Measurements from ENCODE around the gene ST6GALNAC1.
"Not testable (repeated sequence)": the region's sequence is repeated elsewhere in the genome, so short reads cannot be mapped to it uniquely, and the experiment has no call there.

ST6GALNAC1 gene

DNA sequence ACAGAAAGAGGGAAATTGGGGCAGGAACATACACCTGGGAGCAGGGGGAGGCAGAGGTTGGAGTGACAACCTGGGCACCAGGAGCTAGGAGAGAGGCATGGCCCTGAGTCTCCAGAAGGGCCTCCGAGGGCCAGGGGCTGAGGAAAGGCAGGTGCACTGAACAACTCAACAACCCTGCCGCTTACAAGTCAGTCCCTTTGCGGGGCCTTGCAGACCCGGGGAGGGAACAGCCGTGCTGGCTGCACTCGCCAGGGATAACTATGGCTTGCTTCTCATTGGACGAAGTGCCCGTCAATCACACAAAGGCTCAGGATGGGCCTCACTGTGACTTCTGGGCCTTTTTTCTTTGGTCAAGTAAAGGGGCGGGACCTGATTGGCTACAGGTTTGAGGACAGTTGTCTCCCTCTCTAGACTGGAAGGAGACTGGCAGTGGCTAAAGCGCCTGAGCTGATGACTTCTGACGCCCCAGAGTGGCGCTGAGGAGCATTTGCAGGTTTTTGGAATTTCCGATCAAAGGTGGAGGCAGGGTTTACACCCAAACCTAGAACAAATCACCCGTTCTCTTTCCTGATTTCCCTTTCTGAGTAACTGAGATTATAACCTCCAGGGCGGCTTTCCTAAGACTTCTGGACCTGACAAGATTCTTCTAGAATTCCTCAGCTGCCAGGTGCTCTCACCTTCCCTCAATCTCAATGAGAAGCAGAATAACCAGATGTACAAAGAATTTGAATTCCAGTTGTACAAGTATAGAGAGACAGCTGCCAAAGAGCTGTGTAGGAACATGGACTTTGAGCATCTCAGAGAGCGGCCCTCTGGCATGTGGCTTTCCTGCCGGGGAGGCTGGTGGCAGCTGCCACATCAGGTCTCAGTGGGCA, 30.3 kb downstream of the ST6GALNAC1 start:
- DNase-seq (ENCODE audit: low read depth, low spot score): peak; percentile 93

DNA sequence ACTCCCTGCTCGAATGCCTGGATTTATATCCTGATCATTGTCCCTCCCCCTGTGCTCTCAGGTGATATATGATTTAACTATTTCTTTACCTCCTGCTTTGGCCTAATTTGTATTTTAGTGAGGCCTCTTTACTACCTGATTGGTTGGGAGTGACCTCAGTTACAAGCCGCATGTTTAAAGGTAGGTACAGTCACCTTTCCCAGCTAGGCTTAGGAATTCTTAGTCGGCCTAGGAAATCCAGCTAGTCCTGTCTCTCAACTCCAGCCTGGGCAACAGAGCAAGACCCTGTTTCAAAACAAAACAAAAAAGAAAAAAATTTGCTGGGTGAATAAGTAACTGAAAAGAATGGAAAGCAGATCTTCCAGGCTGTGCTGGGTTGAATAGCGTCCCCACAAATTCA, 31.1 kb downstream of the ST6GALNAC1 start:
- DNase-seq (ENCODE audit: low read depth, low spot score): no peak

DNA sequence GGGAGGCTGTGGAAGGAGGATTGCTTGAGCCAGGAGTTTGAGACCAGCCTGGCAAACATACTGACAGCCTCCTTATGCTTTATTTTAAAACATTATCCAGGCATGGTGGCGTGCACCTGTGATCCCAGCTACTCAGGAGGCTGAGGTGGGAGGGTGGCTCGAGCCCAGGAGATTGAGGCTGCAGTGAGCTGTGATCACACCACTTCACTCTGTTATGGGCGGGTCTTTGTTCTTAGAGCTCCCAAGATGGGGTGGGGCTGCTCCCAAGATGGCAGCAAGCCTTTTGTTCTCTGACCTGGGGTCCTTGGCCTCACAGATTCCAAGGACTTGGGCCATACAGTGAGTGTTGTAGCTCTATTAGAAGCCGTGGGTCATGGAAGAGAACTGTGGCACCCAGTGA, 31.8 kb downstream of the ST6GALNAC1 start:
- no peak for DNase-seq (ENCODE audit: low read depth, low spot score)

DNA sequence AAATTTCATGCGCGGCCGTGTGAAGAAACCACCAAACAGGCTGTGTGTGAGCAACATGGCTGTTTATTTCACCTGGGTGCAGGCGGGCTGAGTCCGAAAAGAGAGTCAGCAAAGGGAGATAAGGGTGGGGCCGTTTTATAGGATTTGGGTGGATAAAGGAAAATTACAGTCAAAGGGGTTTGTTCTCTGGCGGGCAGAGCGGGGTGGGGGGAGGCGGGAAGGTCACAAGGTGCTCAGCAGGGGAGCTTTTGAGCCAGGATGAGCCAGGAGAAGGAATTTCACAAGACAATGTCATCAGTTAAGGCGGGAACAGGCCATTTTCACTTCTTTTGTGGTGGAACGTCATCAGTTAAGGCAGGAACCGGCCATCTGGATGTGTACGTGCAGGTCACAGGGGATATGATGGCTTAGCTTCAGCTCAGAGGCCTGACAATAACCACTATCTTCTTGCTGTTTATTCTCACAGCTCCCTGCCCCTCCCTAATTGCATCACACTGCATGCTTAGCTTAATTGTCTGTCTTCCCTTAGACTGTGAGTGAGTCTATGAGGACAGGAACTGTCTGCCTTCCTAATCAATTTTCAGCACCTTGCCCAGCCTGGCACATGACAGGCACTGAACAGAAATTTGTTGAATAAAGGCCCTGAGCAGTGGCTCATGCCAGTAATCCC, 32.3 kb downstream of the ST6GALNAC1 start:
- DNase-seq (ENCODE audit: low read depth, low spot score): not testable (repeated sequence)

DNA sequence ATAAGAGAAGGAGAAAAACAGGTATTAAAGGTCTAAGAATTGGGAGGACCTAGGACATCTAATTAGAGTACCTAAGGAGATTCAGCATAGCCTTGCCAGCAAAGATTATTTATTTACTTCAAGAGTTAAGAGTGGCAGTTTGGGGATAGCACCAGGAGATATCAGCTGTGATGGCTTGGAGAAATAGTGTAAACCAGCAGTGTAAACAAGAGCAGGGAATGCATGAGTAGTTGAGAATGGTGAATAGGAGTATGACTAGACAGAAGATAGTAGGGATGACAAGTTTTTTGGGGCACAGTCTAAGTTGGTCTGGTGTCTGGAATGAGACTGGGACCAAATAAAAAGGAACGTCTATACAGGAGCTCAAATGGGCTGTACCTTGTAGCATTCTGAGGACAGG, 36.9 kb downstream of the ST6GALNAC1 start:
- not testable (repeated sequence) for DNase-seq (ENCODE audit: low read depth, low spot score)

DNA sequence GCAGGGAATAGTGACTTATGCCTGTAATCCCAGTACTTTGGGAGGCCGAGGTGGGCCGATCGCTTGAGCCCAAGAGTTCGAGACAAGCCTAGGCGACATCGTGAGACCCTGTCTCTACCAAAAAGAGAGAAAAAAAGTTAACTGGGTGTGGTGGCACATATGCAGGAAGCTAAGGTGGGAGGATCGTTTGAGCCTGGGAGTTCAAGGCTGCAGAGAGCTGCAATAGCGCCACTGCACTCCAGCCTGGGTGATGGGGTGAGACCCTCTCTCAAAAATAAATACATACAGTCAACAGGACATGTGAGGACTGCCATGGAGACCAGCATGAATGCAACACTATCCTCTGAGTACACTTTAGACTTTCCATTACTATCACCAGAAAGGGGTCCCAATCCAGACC, 42.5 kb downstream of the ST6GALNAC1 start:
- no peak for DNase-seq (ENCODE audit: low read depth, low spot score)

DNA sequence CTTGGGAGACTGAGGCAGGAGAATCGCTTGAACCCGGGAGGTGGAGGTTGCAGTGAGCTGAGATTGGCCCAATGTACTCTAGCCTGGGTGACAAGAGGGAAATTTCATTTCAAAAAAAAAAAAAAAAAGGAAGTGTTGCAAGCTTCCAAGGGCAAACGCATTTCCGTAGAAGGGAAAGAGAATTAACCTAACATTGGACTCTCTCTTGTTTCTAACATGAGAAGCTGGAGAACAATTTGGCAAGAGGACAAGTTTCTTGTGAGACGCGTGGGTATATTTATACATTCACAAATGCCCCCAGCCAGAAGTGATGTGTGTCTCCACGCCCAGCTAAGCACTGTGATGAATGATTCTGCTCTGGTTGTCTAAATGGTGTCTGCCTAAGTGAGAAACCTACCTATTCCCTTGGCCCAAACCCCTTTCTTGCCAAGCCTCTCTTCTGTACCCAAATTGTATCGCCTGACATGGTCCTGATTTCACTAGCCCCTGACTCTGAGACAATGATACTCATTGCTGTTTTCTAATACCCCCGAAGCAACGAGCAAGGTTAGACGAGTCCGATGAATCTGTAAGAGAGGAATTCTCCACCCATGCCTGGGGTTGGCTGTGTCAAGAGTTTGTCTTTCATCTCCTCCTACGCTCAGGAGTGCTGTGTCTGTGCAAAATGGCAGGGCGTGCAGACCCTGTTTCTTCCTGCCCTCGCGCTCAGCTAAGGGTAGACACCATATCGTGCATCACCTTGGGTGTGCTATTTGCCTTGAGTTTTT, 43.7 kb downstream of the ST6GALNAC1 start:
- DNase-seq (ENCODE audit: low read depth, low spot score): no peak

DNA sequence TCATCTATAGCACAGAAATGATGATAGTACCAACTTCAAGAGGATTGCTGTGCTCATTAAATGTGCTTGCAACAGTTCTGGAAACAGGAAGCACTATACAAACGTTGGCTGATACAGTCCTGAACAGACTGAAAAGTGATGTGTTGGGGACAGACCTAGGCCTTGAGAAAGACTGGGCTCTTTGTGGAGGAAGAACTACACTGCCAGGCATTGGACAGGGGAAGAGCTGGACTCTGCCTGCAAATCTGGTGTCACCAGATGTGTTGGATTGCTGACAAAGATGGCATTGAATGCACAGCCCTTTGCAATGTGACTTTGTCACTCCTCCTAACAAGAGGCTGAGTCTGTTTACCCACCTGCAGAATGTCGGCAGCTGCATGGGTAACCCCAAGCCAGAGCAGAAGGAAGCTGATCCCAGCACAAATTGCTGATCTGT, 45.5 kb downstream of the ST6GALNAC1 start:
- no peak for DNase-seq (ENCODE audit: low read depth, low spot score)

DNA sequence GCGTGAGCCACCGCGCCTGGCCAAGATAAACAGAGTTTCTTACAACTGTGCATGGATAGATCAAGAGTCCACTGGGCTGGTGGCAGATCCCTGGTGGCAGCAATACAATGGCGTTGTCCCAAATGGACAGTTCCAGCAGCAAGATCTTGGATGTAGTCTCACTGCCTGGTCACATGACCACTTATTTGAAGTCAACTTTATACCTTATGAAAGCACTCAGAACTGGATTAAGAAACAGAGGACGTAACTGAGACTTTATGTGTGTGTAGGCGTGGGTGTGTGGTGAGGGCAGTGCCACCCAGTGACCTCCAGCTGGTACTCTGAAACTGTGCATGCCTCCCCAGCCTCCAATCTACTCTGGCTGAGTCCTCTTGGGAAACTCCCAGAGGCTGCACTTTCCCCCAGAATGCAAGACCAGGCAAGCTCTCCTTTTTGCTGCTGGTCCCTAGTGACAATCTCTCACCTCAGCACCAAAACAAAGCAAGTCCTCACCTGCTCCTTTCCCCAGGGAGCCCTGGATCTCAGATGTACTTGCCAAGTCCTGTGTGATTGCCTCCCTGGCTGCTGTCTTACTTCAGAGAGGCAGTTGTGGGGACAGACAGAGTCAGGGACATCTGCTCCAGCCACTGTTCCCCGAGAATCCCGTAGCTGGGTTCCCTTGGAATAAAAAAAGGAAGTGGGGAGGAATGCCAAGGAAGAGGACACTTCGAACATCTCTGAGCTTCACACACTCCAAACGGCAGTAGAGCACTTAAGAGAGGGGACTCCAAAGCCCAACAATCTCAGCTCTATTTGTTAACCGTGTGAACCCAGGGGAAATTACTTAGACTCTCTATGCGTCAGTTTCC, 46.2 kb downstream of the ST6GALNAC1 start:
- no peak for DNase-seq (ENCODE audit: low read depth, low spot score)

DNA sequence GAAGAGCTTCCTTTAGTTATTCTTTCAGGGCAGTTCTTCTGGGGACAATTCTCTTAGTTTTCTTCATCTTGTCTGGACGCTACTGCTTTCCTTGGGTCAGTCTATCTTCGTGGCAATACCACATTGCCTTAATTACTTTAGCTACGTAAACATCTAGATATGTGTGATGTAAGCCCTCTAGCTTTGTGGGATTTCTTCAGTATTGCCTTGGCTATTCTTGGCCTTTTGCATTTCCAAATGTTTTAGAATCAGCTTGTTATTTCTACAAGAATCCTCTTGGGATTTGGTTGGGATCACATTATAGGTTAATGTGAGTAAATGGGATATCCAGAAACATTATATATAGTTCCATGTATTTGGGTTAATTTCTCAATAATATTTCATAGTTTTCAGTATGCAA, 48.9 kb downstream of the ST6GALNAC1 start:
- DNase-seq (ENCODE audit: low read depth, low spot score): no peak

DNA sequence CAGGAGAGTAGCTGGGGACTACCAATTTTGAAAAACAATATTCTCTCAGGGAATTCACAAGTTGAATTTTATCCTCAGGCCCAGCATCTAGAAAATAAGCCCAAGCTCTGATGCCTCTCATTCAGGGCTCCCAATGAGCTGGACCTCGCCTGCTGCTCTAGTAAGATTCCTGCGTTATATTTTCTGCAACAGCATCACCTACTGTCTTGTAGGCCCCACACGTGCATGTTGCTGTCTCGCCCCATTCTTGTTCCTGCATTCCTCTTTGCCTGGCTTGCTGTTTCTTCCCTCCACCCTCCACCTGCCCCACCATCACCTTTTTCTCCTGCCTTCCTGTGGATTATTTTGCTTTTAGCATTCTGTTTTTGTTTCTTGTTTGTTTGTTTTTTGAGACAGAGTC, 49.6 kb downstream of the ST6GALNAC1 start:
- no peak for DNase-seq (ENCODE audit: low read depth, low spot score)

DNA sequence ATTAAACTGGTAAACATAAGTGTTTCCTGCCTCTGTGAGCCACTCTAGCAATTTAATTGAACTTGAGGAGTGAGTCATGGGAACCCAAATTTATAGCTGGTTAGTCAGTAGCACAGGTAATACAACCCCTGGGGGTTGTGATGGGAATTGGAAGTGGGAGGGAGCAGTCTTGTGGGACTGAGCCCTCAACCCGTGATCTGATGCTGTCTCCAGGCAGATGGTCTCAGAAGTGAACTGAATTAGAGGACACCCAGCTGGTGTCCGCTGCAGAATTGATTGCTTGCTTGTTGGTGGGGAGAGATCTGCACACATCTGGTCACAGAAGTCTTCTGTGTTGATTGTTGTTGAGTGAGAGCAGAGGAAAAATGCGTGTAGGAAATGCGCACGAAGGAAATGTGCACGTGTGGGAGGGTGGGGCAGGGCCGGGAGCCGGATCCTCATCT, 50.2 kb downstream of the ST6GALNAC1 start:
- no peak for DNase-seq (ENCODE audit: low read depth, low spot score)

DNA sequence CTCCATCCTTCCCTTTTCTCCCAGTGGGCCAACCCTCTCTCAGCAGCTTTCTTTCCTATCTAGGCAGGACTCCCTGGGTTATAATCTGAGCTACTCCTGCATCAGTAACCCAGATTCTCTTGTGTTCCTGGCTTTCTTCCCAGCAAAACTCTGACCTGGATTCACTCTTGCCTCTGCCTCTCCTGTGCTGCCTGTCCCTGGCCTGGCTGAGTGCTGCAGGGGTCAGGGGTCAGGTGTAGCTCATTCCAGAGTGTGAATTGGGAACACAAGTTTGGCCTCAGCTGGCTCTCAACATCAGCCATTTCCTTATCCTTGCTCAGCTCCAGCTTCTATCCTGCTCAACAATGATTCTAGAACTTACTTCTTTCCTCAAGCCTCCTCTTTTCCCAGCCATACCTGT, 55.4 kb downstream of the ST6GALNAC1 start:
- no peak for DNase-seq (ENCODE audit: low read depth, low spot score)

DNA sequence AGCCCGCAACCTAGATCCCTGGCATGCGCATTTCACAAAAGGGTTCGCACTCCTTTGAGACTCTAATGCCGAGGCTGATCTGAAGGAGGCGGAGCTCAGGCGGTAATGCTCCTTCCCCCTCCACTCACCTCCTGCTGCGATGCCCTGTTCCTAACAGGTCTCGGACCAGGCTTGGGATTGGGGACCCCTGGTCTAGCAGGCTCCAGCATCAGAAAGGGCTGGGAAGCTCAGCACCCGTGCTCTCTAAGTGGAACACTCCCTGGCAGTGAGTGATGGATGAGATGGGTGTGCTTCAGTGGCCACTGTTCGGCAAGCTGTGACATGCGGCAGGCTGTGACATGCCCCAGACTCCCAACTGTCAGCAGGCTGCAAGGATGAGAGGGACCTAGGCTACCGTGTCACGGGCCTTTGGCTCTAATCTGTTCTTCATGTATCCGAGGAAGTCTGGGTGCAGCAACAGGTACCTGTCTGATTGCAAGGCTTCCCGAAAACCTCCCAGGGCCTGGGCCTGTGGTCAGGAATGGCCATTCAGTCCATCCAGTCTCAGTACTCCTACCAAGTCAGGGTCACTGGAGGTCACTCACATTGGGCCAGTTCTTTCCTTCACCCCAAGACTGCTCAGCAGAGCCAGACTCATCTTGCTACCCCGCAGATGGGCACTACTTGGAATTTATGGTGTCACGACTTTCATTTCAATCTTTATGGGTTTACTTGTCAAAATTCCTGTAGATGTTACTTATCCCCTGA, 56.6 kb downstream of the ST6GALNAC1 start:
- DNase-seq (ENCODE audit: low read depth, low spot score): no peak

DNA sequence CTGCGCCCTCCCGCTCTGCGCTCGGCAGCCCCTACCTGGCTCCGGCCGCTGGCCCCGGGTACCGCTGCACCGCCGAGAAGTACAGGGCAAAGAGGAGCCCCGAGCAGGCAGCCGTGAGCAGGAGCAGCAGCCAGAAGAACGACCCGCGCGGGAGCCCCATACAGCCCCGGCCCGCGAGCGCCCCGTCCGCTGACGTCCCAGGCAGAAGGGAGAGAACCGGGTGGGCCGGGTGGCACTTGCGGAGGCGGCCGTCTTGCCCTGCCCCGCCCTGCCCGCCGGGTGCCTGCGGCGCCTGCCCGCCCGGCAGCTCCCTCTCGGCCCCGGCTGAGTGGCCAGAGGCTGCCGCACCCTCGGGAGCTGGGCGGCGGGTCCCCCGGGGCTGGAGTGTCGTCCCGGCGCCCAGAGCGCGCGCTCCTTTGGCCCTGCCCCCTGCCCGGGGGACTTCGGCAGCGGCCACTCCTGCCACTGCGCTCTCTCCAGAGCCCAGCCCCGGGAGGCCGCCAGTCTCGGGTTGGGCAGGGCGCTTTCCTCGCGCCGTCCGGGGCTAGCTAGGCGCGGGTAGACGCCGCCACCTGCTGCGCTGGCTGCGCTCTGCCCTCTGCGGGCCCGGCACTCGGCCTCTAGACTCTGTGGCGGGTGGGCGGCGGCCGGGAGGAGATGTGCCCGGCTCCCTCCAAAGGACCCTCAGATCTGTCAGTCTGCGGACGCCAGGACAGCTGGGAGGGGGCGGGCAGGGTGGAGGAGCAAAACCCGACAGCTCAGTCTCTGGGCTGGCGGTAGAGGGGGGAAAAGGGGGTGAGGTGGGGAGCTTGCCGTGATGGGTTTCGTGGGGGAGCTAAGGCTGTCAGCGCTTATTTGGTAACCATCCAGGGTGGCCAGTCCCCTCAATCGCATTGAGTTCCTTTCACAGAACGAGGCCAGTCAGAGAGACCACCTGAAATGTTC, 57.6 kb downstream of the ST6GALNAC1 start, which contains the start of gene ST6GALNAC2:
ST6GALNAC2 (minus strand) TSS at position 212 of the 945 bp plus-strand sequence; CDS start at position 160, 52 bp downstream.
- DNase-seq (ENCODE audit: low read depth, low spot score): no peak

DNA sequence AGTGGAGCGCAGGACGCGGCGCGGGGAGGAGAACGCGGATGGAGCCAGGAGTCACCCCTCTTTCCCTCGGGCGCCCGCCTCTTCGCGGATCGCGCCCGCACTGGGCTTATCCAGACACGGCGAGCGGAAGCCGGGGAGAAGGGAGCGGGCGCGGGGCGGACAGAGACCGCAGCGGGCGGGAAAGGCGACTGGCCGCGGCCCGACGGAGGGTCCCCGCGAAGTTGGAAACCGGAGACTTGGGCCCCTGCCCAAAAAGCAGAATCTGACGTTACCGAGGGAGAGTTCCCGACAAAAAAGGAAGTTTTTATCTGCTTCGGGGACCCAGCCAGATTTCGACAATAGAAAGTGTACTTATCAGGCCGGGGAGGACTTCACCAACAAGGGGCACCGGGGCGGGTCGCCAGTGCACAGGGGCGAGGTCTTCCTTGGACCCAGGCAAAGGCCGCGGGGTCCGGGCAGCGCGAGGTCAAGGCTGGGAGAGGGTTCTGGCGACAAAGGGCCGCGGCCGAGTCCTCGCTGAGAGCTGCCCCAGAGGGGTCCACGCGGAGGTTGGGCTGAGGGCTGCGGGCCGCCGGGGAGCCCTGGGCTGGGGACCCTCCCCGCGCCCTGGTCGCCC, 58.4 kb downstream of the ST6GALNAC1 start:
- DNase-seq (ENCODE audit: low read depth, low spot score): no peak

DNA sequence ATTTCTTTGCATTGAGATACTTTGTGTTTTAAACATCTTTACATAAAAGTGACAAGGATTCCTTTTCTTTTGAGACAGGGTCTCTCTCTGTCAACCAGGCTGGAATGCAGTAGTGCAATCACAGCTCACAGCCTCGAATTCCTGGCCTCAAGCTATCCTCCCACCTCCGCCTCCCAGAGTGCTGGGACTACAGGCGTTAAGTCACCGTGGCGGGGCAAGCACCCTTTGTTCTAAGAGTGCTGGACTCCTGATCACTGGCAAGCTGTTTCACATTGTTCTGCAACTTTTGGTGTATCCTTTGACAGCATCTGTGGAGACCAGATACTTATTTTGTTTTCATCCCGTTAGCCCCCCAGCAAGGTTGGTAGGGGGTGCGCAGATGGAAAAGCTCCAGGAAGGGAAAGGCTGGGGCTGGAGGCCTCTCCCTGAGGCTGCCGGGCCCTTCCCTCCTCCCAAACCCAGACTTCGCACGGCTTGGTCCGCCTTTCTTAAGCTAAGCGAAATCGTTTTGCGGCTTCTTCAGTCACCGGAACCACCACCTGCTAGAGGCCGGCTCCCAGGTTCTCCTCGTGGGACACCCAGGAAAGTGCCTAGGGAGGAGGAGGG, 59.0 kb downstream of the ST6GALNAC1 start:
- no peak for DNase-seq (ENCODE audit: low read depth, low spot score)

DNA sequence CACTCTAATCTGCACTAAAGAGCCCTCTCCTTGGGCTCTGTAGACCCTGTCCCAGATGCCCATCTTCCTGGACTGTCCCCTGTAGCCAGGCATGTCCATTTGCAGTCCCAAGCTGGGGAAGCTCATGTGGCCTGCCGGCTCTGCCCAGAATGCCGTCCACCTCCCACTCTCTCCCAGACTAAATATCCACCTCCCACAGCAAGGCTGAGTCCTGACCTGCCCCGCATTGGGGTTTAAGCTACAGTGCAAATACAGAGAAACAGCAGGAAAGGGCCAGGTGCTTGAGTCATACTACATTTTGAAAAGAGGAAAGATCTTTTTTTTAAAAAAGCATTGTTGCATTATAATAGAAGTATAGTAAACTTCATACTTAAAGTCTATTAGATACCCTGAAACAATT, 60.9 kb downstream of the ST6GALNAC1 start:
- DNase-seq (ENCODE audit: low read depth, low spot score): no peak

Measured in iPS DF 19.7 (cell line).